HG03342 (cell line): ENCODE data around the gene SURF2.
A peak's percentile ranks its signal among the peaks of the same experiment; 100 is the strongest.

Experiments used
- ATAC-seq: cut with Tn5 transposase; IDR thresholded peaks from one replicate; pipeline ENCODE4 v1.9.1; 2021; ENCODE audit warnings: mild to moderate bottlenecking, moderate library complexity; ENCODE audit not compliant: unreplicated experiment

Gene SURF2

GRCh38 chr9:133335924-133336811, 20.2 kb upstream of the SURF2 start, which contains the start of gene SURF6:
Gene SURF6, minus strand, starts transcription at chr9:133336188. Its CDS starts 56 bp downstream, at chr9:133336132.
- peak; percentile 89 for ATAC-seq

GRCh38 chr9:133339641-133340040, 16.7 kb upstream of the SURF2 start:
- ATAC-seq, result no peak

GRCh38 chr9:133340256-133340655, 16.1 kb upstream of the SURF2 start:
- ATAC-seq, result no peak

- ATAC-seq, result no peak
These were observed 15.4 kb upstream of the SURF2 start for GRCh38 chr9:133340916-133341315.

GRCh38 chr9:133341369-133342068, 14.8 kb upstream of the SURF2 start:
- ATAC-seq, result no peak

GRCh38 chr9:133342069-133342406, 14.3 kb upstream of the SURF2 start:
- ATAC-seq, result no peak

GRCh38 chr9:133342570-133342969, 13.8 kb upstream of the SURF2 start:
- no peak for ATAC-seq

GRCh38 chr9:133344071-133344470, 12.3 kb upstream of the SURF2 start:
- no peak for ATAC-seq

- no peak for ATAC-seq
These were observed 11.4 kb upstream of the SURF2 start for GRCh38 chr9:133344979-133345378.

- no peak for ATAC-seq
These were observed 10.8 kb upstream of the SURF2 start for GRCh38 chr9:133345596-133345995.

- no peak for ATAC-seq
These were observed 10.1 kb upstream of the SURF2 start for GRCh38 chr9:133346021-133346785.

GRCh38 chr9:133347515-133347984, 8.8 kb upstream of the SURF2 start:
- ATAC-seq, result peak; percentile 27

- ATAC-seq, result peak; percentile 62
These were observed 8.2 kb upstream of the SURF2 start, which contains the start of the genes MED22 and RPL7A for GRCh38 chr9:133347985-133348717. Gene MED22, minus strand, starts transcription at chr9:133348131. Its CDS starts 1,469 bp downstream, at chr9:133346662. Gene RPL7A, plus strand, starts transcription at chr9:133348218. Its CDS starts 26 bp downstream, at chr9:133348244.

- ATAC-seq, result no peak
These were observed 7.4 kb upstream of the SURF2 start for GRCh38 chr9:133348718-133349573.

GRCh38 chr9:133349965-133350616, 6.3 kb upstream of the SURF2 start:
- no peak for ATAC-seq

GRCh38 chr9:133351526-133351907, 4.8 kb upstream of the SURF2 start:
- ATAC-seq, result no peak

GRCh38 chr9:133351908-133352634, 4.3 kb upstream of the SURF2 start:
- no peak for ATAC-seq

- no peak for ATAC-seq
These were observed 3.6 kb upstream of the SURF2 start for GRCh38 chr9:133352635-133353340.
